Stimulated activated memory B cell treated with anti-CD40 and anti-IgM and Interleukin-4, amounts not matched to agents 10 μg/mL and 1 μg/mL and 100 μg/mL, for 72 hours (primary cell): ENCODE measurements around the gene ANKS1B.

Experiments
- ATAC-seq: fragments of 150-1000 bp; cut with Tn5 transposase; 2 replicates; pipeline ENCODE4 v1.10.0; 2021
- H3K27ac Mint-ChIP-seq: one replicate; pipeline ENCODE4 v1.8.0; 2022; ENCODE audit warnings: mild to moderate bottlenecking, mixed read lengths
- H3K27me3 Mint-ChIP-seq: one replicate; pipeline ENCODE4 v1.8.0; 2022; ENCODE audit warnings: mixed read lengths
- H3K36me3 Mint-ChIP-seq: one replicate; pipeline ENCODE4 v1.8.0; 2022; ENCODE audit warnings: mixed read lengths
- H3K4me1 Mint-ChIP-seq: one replicate; pipeline ENCODE4 v1.8.0; 2022; ENCODE audit warnings: mixed read lengths
- H3K4me3 Mint-ChIP-seq: one replicate; pipeline ENCODE4 v1.8.0; 2022; ENCODE audit warnings: mild to moderate bottlenecking, moderate library complexity, mixed read lengths
- H3K9me3 Mint-ChIP-seq: one replicate; pipeline ENCODE4 v1.8.0; 2022; ENCODE audit warnings: mixed read lengths

Gene ANKS1B

GRCh38 chr12:98911396-98911795, 1073.3 kb downstream of the ANKS1B start:
- Mint-ChIP-seq H3K27ac (no peak overlapping the region), H3K4me3 (no peak overlapping the region), H3K36me3 (no peaks in the 10 kb centered on the region), H3K4me1 (no peaks in the 10 kb centered on the region), H3K27me3 (peaks cover 11% of the 10 kb centered on the region), H3K9me3 (peaks cover 8% of the 10 kb centered on the region)
- ATAC-seq = no peak

- H3K36me3 Mint-ChIP-seq = no peaks in the 10 kb centered on the region
- H3K9me3 Mint-ChIP-seq = peaks cover 4% of the 10 kb centered on the region
- H3K4me3 Mint-ChIP-seq = no peak overlapping the region
- H3K4me1 Mint-ChIP-seq = no peaks in the 10 kb centered on the region
- H3K27ac Mint-ChIP-seq = no peak overlapping the region
- ATAC-seq = no peak
- H3K27me3 Mint-ChIP-seq = peaks cover 11% of the 10 kb centered on the region
These were observed 1075.0 kb downstream of the ANKS1B start for GRCh38 chr12:98909746-98910145.

- H3K4me1 Mint-ChIP-seq = no peaks in the 10 kb centered on the region
- H3K27me3 Mint-ChIP-seq = peaks cover 11% of the 10 kb centered on the region
- H3K27ac Mint-ChIP-seq = no peak overlapping the region
- no peak overlapping the region for H3K4me3 Mint-ChIP-seq
- ATAC-seq = no peak
- no peaks in the 10 kb centered on the region for H3K36me3 Mint-ChIP-seq
- no peaks in the 10 kb centered on the region for H3K9me3 Mint-ChIP-seq
These were observed 1075.9 kb downstream of the ANKS1B start for GRCh38 chr12:98908866-98909265.

- Mint-ChIP-seq H3K4me3 (no peak overlapping the region), H3K9me3 (no peaks in the 10 kb centered on the region), H3K27me3 (no peaks in the 10 kb centered on the region), H3K27ac (no peak overlapping the region), H3K36me3 (no peaks in the 10 kb centered on the region), H3K4me1 (no peaks in the 10 kb centered on the region)
- no peak for ATAC-seq
These were observed 1080.9 kb downstream of the ANKS1B start for GRCh38 chr12:98903875-98904274.

GRCh38 chr12:98901189-98901588, 1083.5 kb downstream of the ANKS1B start:
- no peak overlapping the region for H3K4me3 Mint-ChIP-seq
- H3K27ac Mint-ChIP-seq = no peak overlapping the region
- H3K4me1 Mint-ChIP-seq = no peaks in the 10 kb centered on the region
- H3K27me3 Mint-ChIP-seq = peaks cover 13% of the 10 kb centered on the region
- H3K36me3 Mint-ChIP-seq = no peaks in the 10 kb centered on the region
- no peak for ATAC-seq
- no peaks in the 10 kb centered on the region for H3K9me3 Mint-ChIP-seq

GRCh38 chr12:98896938-98897337, 1087.8 kb downstream of the ANKS1B start:
- Mint-ChIP-seq H3K4me3 (no peak overlapping the region), H3K27ac (no peak overlapping the region), H3K27me3 (peaks cover 41% of the 10 kb centered on the region), H3K4me1 (no peaks in the 10 kb centered on the region), H3K36me3 (no peaks in the 10 kb centered on the region), H3K9me3 (no peaks in the 10 kb centered on the region)
- ATAC-seq = no peak

- no peak overlapping the region for H3K4me3 Mint-ChIP-seq
- H3K36me3 Mint-ChIP-seq = no peaks in the 10 kb centered on the region
- H3K27me3 Mint-ChIP-seq = peaks cover 41% of the 10 kb centered on the region
- H3K9me3 Mint-ChIP-seq = no peaks in the 10 kb centered on the region
- no peaks in the 10 kb centered on the region for H3K4me1 Mint-ChIP-seq
- ATAC-seq = no peak
- H3K27ac Mint-ChIP-seq = no peak overlapping the region
These were observed 1089.6 kb downstream of the ANKS1B start for GRCh38 chr12:98895086-98895651.

GRCh38 chr12:98894412-98895085, 1090.2 kb downstream of the ANKS1B start:
- H3K27me3 Mint-ChIP-seq = peaks cover 41% of the 10 kb centered on the region
- H3K4me3 Mint-ChIP-seq = no peak overlapping the region
- no peaks in the 10 kb centered on the region for H3K36me3 Mint-ChIP-seq
- no peak for ATAC-seq
- no peaks in the 10 kb centered on the region for H3K4me1 Mint-ChIP-seq
- H3K27ac Mint-ChIP-seq = no peak overlapping the region
- H3K9me3 Mint-ChIP-seq = no peaks in the 10 kb centered on the region

GRCh38 chr12:98893675-98894411, 1090.9 kb downstream of the ANKS1B start:
- H3K27ac Mint-ChIP-seq = no peak overlapping the region
- peaks cover 45% of the 10 kb centered on the region for H3K27me3 Mint-ChIP-seq
- no peaks in the 10 kb centered on the region for H3K36me3 Mint-ChIP-seq
- no peak overlapping the region for H3K4me3 Mint-ChIP-seq
- no peaks in the 10 kb centered on the region for H3K4me1 Mint-ChIP-seq
- H3K9me3 Mint-ChIP-seq = no peaks in the 10 kb centered on the region
- no peak for ATAC-seq

- no peak for ATAC-seq
- no peaks in the 10 kb centered on the region for H3K4me1 Mint-ChIP-seq
- H3K36me3 Mint-ChIP-seq = no peaks in the 10 kb centered on the region
- H3K27me3 Mint-ChIP-seq = peaks cover 51% of the 10 kb centered on the region
- no peak overlapping the region for H3K4me3 Mint-ChIP-seq
- H3K9me3 Mint-ChIP-seq = no peaks in the 10 kb centered on the region
- H3K27ac Mint-ChIP-seq = no peak overlapping the region
These were observed 1091.5 kb downstream of the ANKS1B start for GRCh38 chr12:98893126-98893674.

- Mint-ChIP-seq H3K4me3 (no peak overlapping the region), H3K36me3 (no peaks in the 10 kb centered on the region), H3K4me1 (no peaks in the 10 kb centered on the region), H3K27me3 (peaks cover 13% of the 10 kb centered on the region), H3K27ac (no peak overlapping the region), H3K9me3 (no peaks in the 10 kb centered on the region)
- no peak for ATAC-seq
These were observed 1099.0 kb downstream of the ANKS1B start for GRCh38 chr12:98885778-98886177.

- H3K9me3 Mint-ChIP-seq = no peaks in the 10 kb centered on the region
- no peak overlapping the region for H3K27ac Mint-ChIP-seq
- no peaks in the 10 kb centered on the region for H3K36me3 Mint-ChIP-seq
- H3K27me3 Mint-ChIP-seq = peaks cover 4% of the 10 kb centered on the region
- no peaks in the 10 kb centered on the region for H3K4me1 Mint-ChIP-seq
- no peak for ATAC-seq
- H3K4me3 Mint-ChIP-seq = no peak overlapping the region
These were observed 1101.5 kb downstream of the ANKS1B start for GRCh38 chr12:98883231-98883630.

GRCh38 chr12:98882526-98882925, 1102.2 kb downstream of the ANKS1B start:
- Mint-ChIP-seq H3K27ac (no peak overlapping the region), H3K4me3 (no peak overlapping the region), H3K4me1 (no peaks in the 10 kb centered on the region), H3K9me3 (no peaks in the 10 kb centered on the region), H3K27me3 (no peaks in the 10 kb centered on the region), H3K36me3 (no peaks in the 10 kb centered on the region)
- no peak for ATAC-seq

GRCh38 chr12:98873776-98874175, 1111.0 kb downstream of the ANKS1B start:
- no peaks in the 10 kb centered on the region for H3K36me3 Mint-ChIP-seq
- no peaks in the 10 kb centered on the region for H3K27me3 Mint-ChIP-seq
- H3K4me3 Mint-ChIP-seq = no peak overlapping the region
- H3K27ac Mint-ChIP-seq = no peak overlapping the region
- ATAC-seq = no peak
- no peaks in the 10 kb centered on the region for H3K4me1 Mint-ChIP-seq
- H3K9me3 Mint-ChIP-seq = no peaks in the 10 kb centered on the region

GRCh38 chr12:98870504-98870903, 1114.2 kb downstream of the ANKS1B start:
- no peak for ATAC-seq
- H3K4me3 Mint-ChIP-seq = no peak overlapping the region
- no peaks in the 10 kb centered on the region for H3K36me3 Mint-ChIP-seq
- no peaks in the 10 kb centered on the region for H3K4me1 Mint-ChIP-seq
- H3K9me3 Mint-ChIP-seq = peaks cover 5% of the 10 kb centered on the region
- peaks cover 13% of the 10 kb centered on the region for H3K27me3 Mint-ChIP-seq
- no peak overlapping the region for H3K27ac Mint-ChIP-seq
